Stimulated activated CD4-positive, alpha-beta T cell treated with anti-CD3 and anti-CD28 coated beads, TNF-alpha, amount 100 ng/mL, for 1 hour (primary cell): Measurements from ENCODE around the gene SCN5A.

ENCODE experiments used
- DNase-seq, 3 donors: peaks; one replicate each; pipeline ENCODE4 v3.0.0-alpha.2; 2020; ENCODE audit warnings: low read depth in 3 of 3, low spot score in 1 of 3

Gene SCN5A

GRCh38 chr3:38649500-38650247 is at the start of gene SCN5A:
Gene SCN5A (minus strand): TSS chr3:38649687. CDS start chr3:38633307, 16,380 bp downstream.
- peak; percentile 8 to 40 (median 31) for DNase-seq

DNA sequence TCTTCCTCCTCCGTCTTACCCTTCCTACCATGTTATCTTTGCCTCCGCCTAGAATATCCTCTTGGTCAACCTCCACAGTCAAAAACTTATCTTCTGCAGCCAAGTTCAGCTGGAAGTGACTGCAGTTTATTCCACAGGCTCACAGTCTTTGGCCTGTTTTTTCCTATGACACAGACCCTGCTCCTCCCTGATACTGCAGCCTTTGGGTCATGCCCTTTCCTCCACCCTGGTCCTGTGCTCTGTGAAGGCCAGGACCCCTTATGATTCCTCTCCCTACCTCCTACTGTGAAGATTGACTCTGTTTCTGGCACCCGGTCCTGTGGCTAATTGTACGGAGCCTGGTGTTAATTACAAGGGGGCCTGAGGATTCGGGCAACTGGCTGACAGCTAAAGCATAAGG is 49.3 kb upstream of the SCN5A start:
- no peak for DNase-seq

GRCh38 chr3:38698061-38698460 is 48.6 kb upstream of the SCN5A start:
- DNase-seq = no peak

DNA sequence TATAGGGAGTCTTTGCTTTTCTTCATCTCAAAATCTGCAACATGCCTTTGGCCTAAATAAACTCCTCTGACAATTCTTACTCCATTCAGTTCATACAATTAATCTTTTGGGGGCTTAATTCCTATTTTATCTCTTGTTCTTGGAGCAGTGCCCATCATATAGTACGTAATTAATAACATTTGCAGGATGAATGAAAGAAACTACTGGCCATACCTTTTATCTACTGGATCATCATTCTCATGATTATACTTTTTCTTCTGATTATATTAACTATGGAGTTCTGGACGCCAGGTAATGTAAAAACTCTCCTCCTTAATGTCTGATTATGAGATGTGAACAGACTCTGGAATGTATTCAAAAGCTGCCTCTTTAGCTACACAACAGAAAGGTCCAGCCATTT is 46.5 kb upstream of the SCN5A start:
- DNase-seq = no peak

- DNase-seq = no peak
Measured at GRCh38 chr3:38690185-38690584, 40.7 kb upstream of the SCN5A start.

DNA sequence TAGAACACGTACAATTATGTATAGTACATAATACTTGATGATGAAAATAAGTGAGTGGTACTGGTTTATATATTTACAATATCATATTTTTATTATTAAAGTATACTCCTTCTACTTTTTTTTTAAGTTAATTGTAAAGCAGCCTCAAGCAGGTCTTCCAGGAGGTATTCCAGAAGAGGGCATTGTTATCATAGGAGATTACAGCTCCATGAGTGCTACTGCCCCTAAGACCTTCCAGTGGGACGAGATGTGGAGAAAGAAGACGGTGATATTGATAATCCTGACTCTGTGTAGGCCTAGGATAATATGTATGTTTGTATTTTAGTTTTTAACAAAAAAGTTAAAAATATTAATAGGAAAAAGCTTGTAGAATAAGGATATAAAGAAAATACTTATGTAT is 40.3 kb upstream of the SCN5A start:
- DNase-seq = no peak

GRCh38 chr3:38689346-38689745 is 39.9 kb upstream of the SCN5A start:
- DNase-seq = no peak

DNA sequence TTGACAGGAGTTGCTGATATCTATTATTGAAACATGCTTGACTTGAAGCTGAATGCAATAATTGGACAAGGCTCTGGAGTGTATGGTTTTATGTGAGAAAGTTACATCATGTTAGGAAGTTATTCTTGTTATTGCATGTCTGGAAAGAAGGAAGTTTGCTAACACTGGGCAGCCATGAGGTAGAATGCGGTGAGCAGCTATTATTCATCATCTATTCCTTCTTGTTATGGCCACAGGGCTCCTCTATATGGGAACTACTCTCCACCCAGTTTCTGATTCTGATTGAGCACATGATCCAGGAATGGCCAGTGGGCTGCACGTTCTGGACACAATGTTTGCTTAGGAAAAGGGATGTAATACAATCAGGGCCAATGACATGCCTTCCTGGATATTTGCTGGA is 37.8 kb upstream of the SCN5A start:
- no peak for DNase-seq

DNA sequence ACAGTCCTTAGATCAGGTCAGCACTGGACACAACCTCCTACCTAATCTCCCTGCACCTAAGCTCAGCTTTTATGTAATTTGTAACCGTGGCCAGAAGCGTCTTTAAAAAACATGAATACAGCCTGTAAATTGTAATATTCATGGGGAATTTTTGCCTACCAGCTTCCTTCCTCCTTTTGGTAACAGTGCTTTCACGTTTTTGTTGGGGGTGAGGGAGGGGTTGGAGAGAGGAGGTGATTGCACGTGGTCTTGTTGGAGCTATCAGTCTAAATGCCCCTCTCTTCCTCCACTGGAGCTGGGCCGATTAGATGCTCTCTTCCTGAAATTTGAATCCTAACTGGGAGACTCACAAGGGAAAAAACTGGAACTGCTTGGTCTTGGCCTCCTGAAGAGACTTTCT is 35.1 kb upstream of the SCN5A start:
- no peak for DNase-seq

- DNase-seq = no peak
Measured at GRCh38 chr3:38669668-38670067, 20.2 kb upstream of the SCN5A start.

DNA sequence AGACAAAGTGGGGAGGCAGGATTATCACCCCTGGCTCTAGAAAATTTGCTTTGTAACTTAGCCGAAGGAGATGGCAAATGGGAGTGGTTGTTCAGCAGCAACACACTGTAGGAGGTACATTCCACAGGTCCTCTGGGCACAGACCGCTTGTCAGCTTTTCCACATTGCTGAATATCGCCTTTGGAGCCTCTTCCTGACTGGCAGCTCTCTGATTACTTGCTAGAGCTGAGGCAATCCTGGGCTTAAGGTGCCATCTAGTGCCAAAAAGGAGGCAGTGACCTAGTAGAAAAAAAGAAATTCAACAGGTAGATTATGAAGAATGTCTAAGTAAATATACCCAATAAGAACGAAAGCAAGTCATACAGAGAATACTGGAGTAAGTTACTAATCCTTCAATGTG is 13.1 kb upstream of the SCN5A start:
- DNase-seq = no peak

- no peak for DNase-seq
Measured at GRCh38 chr3:38658841-38659240, 9.4 kb upstream of the SCN5A start.

- DNase-seq = no peak
Measured at GRCh38 chr3:38657369-38657768, 7.9 kb upstream of the SCN5A start.

GRCh38 chr3:38655708-38656300 is 6.3 kb upstream of the SCN5A start:
- no peak for DNase-seq

DNA sequence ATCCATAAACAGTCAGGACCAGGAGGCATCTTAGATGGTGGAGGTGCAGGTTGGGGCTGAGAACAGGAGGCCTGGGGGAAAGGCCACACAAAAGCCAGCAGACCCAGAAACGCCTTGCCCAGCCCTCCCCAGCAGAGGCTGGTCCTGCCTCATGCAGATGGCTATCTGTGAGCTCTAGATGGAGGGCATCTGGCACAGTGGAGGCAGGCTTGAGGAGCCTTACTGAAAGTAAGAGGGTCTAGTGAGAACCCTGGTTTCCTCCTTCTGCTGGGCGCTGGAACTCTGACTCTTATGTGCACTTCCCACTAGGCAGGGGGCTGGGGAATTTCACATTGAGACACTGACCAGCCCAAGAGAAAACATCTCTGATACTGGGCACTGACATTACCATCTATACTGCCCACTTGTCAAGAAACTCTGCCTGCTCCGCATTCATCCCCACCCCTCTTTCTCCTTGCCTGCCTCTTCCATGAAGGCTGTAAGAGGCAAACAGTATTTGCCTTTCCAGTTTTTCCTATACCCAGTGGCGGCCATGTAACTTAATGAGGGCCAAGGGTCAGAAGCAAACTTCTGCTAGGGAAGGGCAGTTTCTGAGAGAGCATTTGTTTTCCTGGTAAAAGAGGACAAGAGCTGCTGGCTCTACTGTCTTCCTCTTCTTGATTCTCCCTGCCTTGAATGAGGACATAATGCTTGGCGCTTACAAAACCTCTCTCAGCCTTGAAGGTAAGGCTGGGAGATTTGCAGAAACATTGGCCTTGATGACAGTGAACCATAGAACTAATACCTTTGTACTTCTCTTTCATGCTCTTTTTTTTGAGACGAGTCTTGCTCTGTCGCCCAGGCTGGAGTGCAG is 4.4 kb upstream of the SCN5A start:
- DNase-seq = no peak

- no peak for DNase-seq
Measured at GRCh38 chr3:38652934-38653333, 3.4 kb upstream of the SCN5A start.

- peak; percentile 11 to 56 (median 37) for DNase-seq
Measured at GRCh38 chr3:38651153-38651789, 1.8 kb upstream of the SCN5A start.

GRCh38 chr3:38650248-38650951 is 913 bp upstream of the SCN5A start:
- no peak for DNase-seq

GRCh38 chr3:38648659-38649499 is 608 bp downstream of the SCN5A start:
- DNase-seq = no peak

DNA sequence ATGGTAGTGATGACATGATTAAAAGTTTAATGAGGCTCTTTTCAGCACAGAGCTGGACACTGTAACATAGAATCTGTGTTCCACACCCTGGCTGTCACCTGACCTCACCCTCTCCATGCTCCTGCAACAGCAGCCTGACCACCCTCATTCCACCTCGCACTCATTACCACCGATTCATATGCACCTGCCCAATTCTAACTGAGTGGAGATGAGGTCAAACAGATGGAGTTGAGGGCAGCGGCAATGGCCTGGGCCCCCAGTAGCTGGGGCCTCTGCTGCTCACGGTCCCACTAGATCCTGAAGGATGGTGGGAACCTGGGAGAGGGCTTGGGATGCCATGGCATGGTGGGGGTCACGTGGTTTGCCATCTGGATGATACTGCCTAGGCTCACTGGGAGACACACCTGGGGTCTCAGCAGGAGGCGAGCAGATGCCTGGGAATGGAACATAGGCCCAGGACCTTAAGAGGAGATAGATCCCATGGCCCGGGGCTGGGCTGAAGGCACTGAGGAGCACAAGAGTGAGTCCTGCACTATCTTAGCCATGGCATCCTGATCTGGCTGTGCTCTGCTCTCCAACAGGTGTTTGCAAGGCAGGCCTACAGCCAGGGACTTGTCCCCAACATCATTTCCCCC is 1.3 kb downstream of the SCN5A start:
- DNase-seq = no peak
